Measurements from ENCODE around the gene HCRT. TPM values are rescaled to one million over a fixed set of nuclear protein-coding genes. Genes with fewer than 3 reads are reported as not detected.

HCRT gene
- total RNA-seq, 2 donors from 2014 or later: not detected

DNA sequence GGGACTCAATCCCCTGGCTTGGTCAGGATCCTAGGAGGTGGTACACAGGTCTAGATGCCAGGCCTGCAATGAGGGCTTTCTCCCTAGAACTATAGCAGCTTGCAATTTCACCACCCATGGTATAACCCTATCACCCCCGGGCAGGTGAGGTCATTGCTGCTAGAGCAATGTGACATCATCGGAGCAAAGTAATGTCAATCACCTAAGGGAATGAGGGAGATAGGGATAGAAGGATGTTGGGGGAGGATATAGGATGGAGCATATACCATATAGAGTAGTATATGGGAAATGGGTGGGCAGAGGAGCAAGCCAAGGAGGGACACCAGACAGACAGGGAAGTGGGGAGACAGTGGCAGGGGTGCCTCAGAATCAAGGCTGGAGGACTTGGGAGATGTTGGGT lies 7.6 kb downstream of the HCRT start:
- ATAC-seq (ENCODE audit: insufficient number of reproducible peaks, low FRiP score, low read depth) (no peak), DNase-seq (ENCODE audit: low spot score) (no peak)
- no peaks in the 10 kb centered on the region for H3K9me3 ChIP-seq
- H3K4me1 ChIP-seq (ENCODE audit: control insufficient read depth in 1 of 2, low read depth in 2 of 2): peaks cover 3 to 14% of the 10 kb centered on the region in 2 donors
- H3K36me3 ChIP-seq: no peaks in the 10 kb centered on the region
- TF ChIP-seq, protein P1, sequence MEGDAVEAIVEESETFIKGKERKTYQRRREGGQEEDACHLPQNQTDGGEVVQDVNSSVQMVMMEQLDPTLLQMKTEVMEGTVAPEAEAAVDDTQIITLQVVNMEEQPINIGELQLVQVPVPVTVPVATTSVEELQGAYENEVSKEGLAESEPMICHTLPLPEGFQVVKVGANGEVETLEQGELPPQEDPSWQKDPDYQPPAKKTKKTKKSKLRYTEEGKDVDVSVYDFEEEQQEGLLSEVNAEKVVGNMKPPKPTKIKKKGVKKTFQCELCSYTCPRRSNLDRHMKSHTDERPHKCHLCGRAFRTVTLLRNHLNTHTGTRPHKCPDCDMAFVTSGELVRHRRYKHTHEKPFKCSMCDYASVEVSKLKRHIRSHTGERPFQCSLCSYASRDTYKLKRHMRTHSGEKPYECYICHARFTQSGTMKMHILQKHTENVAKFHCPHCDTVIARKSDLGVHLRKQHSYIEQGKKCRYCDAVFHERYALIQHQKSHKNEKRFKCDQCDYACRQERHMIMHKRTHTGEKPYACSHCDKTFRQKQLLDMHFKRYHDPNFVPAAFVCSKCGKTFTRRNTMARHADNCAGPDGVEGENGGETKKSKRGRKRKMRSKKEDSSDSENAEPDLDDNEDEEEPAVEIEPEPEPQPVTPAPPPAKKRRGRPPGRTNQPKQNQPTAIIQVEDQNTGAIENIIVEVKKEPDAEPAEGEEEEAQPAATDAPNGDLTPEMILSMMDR (IDR thresholded peaks at IDR 0.05): no peak
- H3K27me3 ChIP-seq (replicated peaks; ENCODE audit: insufficient read depth): peaks cover 12% of the 10 kb centered on the region
- H3K27ac ChIP-seq: no peak overlapping the region
- no peak overlapping the region for H3K4me3 ChIP-seq

DNA sequence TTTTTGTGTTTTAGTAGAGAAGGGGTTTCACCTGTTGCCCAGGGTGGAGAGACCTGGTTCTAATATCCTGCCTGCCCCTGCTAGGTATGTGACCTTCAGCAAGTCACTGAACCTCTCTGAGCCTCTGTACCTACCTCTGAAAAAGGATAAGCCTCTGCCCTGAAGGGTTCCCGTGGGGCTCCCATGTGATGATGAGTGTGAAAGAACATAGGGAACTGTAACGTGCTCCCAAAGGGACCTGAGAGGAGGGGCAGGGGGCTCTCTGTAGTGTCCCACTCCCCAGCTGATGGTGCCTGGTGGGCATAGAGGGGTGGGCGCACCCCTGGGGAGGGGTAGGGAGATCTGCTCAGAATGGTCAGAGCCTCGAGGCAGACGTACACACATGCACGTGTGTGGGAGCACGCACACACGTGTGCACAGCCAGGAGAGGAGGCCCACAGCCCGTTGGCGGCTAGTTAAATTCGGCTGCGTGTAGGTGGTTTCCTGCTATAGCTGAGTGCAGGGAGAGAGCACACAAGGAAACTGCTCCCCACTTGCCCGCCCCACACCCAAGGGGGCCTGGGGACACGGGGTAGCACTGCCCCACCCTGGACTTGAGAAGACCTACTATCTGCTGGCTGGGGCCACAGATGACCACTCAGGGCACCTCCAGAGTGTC lies 11.0 kb downstream of the HCRT start:
- no peak overlapping the region for H3K27ac ChIP-seq
- TF ChIP-seq, protein P1 (IDR thresholded peaks at IDR 0.05): no peak
- no peaks in the 10 kb centered on the region for H3K27me3 ChIP-seq (replicated peaks; ENCODE audit: insufficient read depth)
- H3K36me3 ChIP-seq: no peaks in the 10 kb centered on the region
- no peaks in the 10 kb centered on the region for H3K9me3 ChIP-seq
- no peak overlapping the region for H3K4me3 ChIP-seq
- H3K4me1 ChIP-seq (ENCODE audit: control insufficient read depth in 1 of 2, low read depth in 2 of 2): no peaks in the 10 kb centered on the region
- no peak for DNase-seq (ENCODE audit: low spot score)
- no peak for ATAC-seq (ENCODE audit: insufficient number of reproducible peaks, low FRiP score, low read depth)

DNA sequence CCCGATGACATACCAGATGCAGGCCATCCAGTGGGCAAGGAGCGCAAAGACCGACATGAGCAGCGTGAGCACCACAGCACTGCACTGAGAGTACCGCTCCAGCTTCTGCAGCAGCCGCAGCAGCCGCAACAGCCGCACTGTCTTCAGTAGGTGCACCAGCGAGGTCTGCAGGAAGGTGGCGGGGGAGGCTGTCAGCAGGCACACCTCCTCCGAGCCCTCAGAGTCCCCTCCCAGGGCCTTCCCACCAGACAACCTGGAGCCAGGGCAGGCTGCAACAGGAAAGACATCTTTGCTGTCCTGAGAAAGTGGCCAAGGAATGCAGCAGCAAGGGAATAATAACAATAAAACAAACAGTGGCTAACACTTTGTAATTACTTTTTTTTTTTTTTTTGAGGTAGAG lies 13.4 kb downstream of the HCRT start:
- DNase-seq (ENCODE audit: low spot score): no peak
- no peaks in the 10 kb centered on the region for H3K27me3 ChIP-seq (replicated peaks; ENCODE audit: insufficient read depth)
- no peaks in the 10 kb centered on the region for H3K9me3 ChIP-seq
- ATAC-seq (ENCODE audit: insufficient number of reproducible peaks, low FRiP score, low read depth): no peak
- no peak overlapping the region for H3K4me3 ChIP-seq
- TF ChIP-seq, protein P1 (IDR thresholded peaks at IDR 0.05): no peak
- H3K4me1 ChIP-seq (ENCODE audit: control insufficient read depth in 1 of 2, low read depth in 2 of 2): no peaks in the 10 kb centered on the region
- H3K36me3 ChIP-seq: no peaks in the 10 kb centered on the region
- no peak overlapping the region for H3K27ac ChIP-seq

DNA sequence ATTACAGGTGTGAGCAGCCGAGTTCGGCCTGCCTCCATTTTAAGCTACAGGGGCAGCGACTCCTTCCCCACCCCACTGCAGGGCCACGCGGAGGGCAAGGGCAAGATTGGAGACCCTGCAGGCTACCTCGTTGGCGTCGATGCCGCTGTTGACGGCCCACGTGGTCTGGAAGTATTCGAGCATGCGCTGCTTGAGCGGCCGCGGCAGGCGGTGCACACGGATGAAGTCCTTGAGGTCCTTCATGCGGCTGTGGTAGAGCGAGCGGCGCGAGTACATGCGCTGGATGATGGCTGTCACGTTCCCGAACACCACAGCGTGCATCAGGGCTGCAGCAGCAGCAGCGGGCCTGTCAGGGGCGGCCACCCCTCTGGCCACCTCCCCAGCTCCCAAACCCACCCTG lies 15.9 kb downstream of the HCRT start:
- Histone ChIP-seq H3K9me3 (no peaks in the 10 kb centered on the region), H3K4me1 (ENCODE audit: control insufficient read depth in 1 of 2, low read depth in 2 of 2) (no peaks in the 10 kb centered on the region), H3K36me3 (no peaks in the 10 kb centered on the region), H3K27ac (no peak overlapping the region), H3K27me3 (replicated peaks; ENCODE audit: insufficient read depth) (no peaks in the 10 kb centered on the region), H3K4me3 (no peak overlapping the region)
- TF ChIP-seq, protein P1 (IDR thresholded peaks at IDR 0.05): no peak
- ATAC-seq (ENCODE audit: insufficient number of reproducible peaks, low FRiP score, low read depth): no peak
- no peak for DNase-seq (ENCODE audit: low spot score)

DNA sequence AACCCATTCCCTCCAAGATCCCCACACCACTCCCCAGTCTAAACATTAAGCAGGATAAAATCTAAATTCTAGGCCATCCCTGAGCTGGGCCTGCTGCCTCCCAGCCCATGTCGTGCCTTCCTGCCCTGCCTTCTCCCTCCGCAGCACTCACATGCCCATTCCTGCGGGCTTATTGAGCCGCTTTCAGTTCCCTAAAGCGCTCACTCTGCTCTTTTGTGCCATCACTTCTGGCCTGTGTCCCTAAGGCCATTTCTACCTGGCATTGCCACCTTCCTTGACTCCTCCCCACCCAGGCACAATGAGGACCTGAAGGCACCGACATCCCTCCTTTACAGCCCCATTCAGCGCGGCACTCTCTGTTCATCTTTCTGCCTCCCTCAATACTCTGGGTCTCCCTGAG lies 17.4 kb downstream of the HCRT start:
- Histone ChIP-seq H3K9me3 (no peaks in the 10 kb centered on the region), H3K27me3 (replicated peaks; ENCODE audit: insufficient read depth) (no peaks in the 10 kb centered on the region), H3K4me1 (ENCODE audit: control insufficient read depth in 1 of 2, low read depth in 2 of 2) (no peaks in the 10 kb centered on the region), H3K27ac (no peak overlapping the region), H3K4me3 (no peak overlapping the region), H3K36me3 (no peaks in the 10 kb centered on the region)
- TF ChIP-seq, protein P1 (IDR thresholded peaks at IDR 0.05): no peak
- DNase-seq (ENCODE audit: low spot score): no peak
- ATAC-seq (ENCODE audit: insufficient number of reproducible peaks, low FRiP score, low read depth): no peak
